Stimulated activated CD4-positive, alpha-beta T cell treated with anti-CD3 and anti-CD28 coated beads, Interleukin-12 subunit alpha, Interleukin-12 subunit beta, amount 100 ng/mL, for 48 hours (primary cell): ENCODE measurements around the gene CEACAM5.
"Not testable (repeated sequence)": the region's sequence is repeated elsewhere in the genome, so short reads cannot be mapped to it uniquely, and the experiment has no call there.

Experiments
- DNase-seq, 3 donors: peaks; one replicate each; pipeline ENCODE4 v3.0.0-alpha.2; 2020; ENCODE audit warnings: low read depth in 2 of 3, low spot score in 1 of 3

The CEACAM5 gene

DNA sequence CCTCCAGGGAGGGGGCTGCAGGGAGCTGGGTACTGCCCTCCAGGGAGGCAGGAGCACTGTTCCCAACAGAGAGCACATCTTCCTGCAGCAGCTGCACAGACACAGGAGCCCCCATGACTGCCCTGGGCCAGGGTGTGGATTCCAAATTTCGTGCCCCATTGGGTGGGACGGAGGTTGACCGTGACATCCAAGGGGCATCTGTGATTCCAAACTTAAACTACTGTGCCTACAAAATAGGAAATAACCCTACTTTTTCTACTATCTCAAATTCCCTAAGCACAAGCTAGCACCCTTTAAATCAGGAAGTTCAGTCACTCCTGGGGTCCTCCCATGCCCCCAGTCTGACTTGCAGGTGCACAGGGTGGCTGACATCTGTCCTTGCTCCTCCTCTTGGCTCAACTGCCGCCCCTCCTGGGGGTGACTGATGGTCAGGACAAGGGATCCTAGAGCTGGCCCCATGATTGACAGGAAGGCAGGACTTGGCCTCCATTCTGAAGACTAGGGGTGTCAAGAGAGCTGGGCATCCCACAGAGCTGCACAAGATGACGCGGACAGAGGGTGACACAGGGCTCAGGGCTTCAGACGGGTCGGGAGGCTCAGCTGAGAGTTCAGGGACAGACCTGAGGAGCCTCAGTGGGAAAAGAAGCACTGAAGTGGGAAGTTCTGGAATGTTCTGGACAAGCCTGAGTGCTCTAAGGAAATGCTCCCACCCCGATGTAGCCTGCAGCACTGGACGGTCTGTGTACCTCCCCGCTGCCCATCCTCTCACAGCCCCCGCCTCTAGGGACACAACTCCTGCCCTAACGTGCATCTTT, 7.8 kb upstream of the CEACAM5 start:
- DNase-seq = no peak

DNA sequence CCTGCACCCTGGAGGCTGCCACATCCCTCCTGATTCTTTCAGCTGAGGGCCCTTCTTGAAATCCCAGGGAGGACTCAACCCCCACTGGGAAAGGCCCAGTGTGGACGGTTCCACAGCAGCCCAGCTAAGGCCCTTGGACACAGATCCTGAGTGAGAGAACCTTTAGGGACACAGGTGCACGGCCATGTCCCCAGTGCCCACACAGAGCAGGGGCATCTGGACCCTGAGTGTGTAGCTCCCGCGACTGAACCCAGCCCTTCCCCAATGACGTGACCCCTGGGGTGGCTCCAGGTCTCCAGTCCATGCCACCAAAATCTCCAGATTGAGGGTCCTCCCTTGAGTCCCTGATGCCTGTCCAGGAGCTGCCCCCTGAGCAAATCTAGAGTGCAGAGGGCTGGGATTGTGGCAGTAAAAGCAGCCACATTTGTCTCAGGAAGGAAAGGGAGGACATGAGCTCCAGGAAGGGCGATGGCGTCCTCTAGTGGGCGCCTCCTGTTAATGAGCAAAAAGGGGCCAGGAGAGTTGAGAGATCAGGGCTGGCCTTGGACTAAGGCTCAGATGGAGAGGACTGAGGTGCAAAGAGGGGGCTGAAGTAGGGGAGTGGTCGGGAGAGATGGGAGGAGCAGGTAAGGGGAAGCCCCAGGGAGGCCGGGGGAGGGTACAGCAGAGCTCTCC, 6.9 kb upstream of the CEACAM5 start:
- DNase-seq = no peak

DNA sequence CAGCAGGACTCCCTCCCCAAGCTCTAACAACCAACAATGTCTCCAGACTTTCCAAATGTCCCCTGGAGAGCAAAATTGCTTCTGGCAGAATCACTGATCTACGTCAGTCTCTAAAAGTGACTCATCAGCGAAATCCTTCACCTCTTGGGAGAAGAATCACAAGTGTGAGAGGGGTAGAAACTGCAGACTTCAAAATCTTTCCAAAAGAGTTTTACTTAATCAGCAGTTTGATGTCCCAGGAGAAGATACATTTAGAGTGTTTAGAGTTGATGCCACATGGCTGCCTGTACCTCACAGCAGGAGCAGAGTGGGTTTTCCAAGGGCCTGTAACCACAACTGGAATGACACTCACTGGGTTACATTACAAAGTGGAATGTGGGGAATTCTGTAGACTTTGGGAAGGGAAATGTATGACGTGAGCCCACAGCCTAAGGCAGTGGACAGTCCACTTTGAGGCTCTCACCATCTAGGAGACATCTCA, 6.2 kb upstream of the CEACAM5 start:
- DNase-seq = no peak

DNA sequence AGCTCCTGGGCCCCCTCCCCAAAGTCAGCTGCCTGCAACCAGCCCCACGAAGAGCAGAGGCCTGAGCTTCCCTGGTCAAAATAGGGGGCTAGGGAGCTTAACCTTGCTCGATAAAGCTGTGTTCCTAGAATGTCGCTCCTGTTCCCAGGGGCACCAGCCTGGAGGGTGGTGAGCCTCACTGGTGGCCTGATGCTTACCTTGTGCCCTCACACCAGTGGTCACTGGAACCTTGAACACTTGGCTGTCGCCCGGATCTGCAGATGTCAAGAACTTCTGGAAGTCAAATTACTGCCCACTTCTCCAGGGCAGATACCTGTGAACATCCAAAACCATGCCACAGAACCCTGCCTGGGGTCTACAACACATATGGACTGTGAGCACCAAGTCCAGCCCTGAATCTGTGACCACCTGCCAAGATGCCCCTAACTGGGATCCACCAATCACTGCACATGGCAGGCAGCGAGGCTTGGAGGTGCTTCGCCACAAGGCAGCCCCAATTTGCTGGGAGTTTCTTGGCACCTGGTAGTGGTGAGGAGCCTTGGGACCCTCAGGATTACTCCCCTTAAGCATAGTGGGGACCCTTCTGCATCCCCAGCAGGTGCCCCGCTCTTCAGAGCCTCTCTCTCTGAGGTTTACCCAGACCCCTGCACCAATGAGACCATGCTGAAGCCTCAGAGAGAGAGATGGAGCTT, 4.7 kb upstream of the CEACAM5 start:
- no peak for DNase-seq

DNA sequence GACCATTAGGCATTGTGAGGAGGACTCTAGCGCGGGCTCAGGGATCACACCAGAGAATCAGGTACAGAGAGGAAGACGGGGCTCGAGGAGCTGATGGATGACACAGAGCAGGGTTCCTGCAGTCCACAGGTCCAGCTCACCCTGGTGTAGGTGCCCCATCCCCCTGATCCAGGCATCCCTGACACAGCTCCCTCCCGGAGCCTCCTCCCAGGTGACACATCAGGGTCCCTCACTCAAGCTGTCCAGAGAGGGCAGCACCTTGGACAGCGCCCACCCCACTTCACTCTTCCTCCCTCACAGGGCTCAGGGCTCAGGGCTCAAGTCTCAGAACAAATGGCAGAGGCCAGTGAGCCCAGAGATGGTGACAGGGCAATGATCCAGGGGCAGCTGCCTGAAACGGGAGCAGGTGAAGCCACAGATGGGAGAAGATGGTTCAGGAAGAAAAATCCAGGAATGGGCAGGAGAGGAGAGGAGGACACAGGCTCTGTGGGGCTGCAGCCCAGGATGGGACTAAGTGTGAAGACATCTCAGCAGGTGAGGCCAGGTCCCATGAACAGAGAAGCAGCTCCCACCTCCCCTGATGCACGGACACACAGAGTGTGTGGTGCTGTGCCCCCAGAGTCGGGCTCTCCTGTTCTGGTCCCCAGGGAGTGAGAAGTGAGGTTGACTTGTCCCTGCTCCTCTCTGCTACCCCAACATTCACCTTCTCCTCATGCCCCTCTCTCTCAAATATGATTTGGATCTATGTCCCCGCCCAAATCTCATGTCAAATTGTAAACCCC, 2.8 kb upstream of the CEACAM5 start:
- peak in 2 of 3 donors; percentile 19 to 20 for DNase-seq

DNA sequence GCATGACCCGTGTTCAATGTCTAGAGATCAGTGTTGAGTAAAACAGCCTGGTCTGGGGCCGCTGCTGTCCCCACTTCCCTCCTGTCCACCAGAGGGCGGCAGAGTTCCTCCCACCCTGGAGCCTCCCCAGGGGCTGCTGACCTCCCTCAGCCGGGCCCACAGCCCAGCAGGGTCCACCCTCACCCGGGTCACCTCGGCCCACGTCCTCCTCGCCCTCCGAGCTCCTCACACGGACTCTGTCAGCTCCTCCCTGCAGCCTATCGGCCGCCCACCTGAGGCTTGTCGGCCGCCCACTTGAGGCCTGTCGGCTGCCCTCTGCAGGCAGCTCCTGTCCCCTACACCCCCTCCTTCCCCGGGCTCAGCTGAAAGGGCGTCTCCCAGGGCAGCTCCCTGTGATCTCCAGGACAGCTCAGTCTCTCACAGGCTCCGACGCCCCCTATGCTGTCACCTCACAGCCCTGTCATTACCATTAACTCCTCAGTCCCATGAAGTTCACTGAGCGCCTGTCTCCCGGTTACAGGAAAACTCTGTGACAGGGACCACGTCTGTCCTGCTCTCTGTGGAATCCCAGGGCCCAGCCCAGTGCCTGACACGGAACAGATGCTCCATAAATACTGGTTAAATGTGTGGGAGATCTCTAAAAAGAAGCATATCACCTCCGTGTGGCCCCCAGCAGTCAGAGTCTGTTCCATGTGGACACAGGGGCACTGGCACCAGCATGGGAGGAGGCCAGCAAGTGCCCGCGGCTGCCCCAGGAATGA, 1.5 kb upstream of the CEACAM5 start:
- DNase-seq = peak; percentile 47 to 71 (median 65)

DNA sequence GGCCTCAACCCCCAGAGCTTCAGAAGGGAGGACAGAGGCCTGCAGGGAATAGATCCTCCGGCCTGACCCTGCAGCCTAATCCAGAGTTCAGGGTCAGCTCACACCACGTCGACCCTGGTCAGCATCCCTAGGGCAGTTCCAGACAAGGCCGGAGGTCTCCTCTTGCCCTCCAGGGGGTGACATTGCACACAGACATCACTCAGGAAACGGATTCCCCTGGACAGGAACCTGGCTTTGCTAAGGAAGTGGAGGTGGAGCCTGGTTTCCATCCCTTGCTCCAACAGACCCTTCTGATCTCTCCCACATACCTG, 969 bp upstream of the CEACAM5 start:
- DNase-seq = no peak

DNA sequence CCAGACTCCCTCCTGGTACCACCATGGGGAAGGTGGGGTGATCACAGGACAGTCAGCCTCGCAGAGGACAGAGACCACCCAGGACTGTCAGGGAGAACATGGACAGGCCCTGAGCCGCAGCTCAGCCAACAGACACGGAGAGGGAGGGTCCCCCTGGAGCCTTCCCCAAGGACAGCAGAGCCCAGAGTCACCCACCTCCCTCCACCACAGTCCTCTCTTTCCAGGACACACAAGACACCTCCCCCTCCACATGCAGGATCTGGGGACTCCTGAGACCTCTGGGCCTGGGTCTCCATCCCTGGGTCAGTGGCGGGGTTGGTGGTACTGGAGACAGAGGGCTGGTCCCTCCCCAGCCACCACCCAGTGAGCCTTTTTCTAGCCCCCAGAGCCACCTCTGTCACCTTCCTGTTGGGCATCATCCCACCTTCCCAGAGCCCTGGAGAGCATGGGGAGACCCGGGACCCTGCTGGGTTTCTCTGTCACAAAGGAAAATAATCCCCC, 505 bp upstream of the CEACAM5 start:
- DNase-seq = no peak

DNA sequence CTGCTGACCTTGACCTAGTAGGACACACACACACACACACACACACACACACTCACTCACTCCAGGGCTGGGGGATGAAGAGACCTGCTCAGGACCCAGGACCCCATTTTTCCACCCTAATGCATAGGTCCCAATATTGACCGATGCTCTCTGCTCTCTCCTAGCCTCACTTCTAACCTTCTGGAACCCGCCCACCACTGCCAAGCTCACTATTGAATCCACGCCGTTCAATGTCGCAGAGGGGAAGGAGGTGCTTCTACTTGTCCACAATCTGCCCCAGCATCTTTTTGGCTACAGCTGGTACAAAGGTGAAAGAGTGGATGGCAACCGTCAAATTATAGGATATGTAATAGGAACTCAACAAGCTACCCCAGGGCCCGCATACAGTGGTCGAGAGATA, 1.1 kb downstream of the CEACAM5 start:
- not testable (repeated sequence) for DNase-seq

DNA sequence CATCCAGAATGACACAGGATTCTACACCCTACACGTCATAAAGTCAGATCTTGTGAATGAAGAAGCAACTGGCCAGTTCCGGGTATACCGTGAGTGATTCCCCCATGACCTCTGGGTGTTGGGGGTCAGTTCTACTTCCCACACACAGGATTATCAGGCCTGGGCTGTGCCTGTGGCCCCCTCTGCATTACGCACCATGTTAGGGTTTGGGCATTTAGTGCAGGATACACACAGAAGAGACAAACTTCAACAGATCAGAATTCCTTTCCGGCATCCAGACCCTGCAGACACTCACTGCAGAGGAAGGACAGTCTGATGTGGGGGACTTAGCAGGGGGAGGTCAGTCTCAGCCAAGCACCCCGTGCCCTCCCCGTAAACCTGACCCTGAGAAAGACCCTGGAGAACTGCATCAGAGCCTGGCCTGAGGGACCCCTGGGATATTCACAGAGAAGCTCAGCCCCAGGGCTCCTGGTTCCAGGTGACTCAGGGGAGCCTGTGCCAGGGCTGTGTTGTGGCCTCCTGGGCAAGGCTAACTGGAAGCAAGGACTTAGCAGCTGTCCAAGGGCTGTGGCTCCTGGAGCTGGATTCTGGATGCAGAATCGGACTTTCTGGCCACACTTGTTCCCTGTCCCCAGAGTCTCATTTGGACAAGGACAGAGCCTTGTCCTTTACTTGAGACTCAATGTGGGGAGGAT, 1.7 kb downstream of the CEACAM5 start:
- no peak for DNase-seq

DNA sequence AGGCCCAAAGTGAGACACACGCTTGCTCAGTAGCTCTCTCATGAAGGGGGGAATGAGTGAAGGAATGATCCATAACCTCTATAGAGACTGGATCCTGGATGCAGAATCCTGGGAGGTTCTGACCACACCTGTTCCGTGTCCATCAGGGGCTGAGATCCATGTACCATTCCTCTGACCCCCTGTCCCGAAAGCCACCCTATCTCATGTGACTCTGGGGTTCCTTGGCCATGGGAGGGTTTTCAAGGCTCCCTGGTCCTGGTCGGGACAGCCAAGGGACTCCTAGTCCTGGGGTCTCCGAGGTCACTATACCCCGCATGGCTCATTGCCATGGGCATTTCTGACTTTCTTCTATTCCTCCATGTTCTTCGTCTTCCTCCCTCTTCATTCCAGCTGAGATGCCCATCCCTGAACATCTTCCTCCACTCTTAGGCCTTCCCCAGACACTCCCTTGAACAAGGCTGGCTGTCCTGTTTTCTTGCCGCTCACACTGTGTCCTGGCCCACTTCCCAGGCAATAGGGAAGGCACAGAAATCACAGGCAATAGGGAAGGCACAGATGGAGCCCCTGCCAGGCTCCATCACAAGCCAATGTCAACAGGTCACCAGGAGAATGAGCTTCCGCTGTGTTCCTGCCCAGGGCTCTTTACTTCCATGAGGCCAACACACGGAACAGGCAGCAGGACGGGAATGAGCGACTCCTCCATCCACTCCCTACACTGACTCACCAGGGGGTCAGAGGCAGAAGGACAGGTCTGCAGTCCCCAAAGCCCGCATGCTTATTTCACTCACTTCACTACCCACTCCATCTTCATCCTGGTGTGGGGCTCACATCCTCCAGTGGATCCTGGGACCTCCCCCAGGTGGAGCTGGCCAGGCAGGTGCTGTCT, 3.2 kb downstream of the CEACAM5 start:
- no peak for DNase-seq

DNA sequence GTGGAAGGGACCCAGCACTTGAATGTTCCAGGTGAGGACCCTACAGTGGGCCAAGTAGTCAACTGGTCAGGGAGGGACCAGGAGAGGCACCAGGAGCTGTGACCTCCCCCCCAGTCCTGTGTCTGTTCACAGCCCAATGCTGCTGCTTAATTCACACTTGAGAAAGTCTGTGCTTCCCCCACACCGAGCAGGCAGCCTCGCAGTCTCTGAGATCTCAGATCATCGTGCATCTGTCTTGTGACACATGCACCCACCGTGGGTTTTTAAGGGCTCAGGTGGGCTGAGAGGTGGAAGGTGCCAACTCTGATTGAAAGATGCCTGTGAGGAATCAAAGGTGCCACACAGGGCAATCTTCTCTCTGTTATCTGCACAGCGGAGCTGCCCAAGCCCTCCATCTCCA, 6.2 kb downstream of the CEACAM5 start:
- DNase-seq = no peak

DNA sequence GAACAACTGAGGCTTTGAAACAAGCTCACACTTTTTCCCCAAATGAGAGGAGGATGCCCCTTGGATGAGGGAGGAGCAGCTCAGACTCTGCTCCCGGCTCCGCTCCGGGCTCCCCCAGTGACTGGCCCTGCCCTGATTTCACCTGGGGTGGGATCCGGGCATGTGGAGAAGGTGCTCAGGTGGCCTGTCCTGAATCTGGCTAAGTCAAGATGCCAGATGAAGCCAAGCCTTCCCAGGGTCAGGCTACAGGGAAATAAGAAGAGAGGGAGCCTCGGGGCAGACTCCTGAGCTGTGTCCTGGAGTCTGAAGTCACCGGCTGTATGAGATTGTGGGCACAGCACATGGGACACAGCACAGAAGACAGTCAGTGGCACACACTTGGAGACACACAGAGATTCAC, 10.3 kb downstream of the CEACAM5 start:
- DNase-seq = no peak

DNA sequence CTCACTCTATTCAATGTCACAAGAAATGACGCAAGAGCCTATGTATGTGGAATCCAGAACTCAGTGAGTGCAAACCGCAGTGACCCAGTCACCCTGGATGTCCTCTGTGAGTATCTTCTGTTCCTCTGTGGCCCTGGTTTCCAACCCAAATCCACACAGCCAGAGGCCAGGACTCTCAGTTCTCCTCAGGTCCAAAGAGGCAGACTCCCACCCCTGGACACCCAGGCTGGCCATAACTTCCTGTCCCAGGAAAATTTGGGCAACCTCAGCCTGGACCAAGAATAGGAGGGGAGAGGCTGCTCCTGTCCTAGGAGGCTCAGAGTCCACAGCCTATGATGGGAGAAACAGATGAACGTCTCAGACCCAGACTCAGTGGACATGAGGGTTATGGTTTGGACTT, 11.7 kb downstream of the CEACAM5 start:
- DNase-seq = no peak

DNA sequence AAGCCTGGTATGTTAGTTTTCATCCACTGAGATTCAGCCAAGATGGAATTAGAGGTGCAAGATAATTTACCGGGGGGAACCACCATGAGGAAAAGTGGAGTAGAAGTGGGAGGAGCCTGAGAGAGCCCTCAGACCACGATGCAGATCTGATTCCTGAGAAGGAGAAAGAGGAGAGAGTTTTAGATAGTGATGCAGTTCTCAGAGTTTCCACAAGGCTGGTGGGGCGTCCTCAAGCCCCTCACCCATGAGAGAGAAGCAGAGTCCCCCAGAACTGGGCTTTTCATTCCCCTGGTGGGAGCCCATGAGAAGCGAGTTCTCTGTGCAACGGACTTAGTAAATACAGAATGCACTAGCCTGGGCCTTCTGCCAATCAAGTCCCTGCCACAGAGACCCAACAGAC, 18.1 kb downstream of the CEACAM5 start:
- DNase-seq = no peak

DNA sequence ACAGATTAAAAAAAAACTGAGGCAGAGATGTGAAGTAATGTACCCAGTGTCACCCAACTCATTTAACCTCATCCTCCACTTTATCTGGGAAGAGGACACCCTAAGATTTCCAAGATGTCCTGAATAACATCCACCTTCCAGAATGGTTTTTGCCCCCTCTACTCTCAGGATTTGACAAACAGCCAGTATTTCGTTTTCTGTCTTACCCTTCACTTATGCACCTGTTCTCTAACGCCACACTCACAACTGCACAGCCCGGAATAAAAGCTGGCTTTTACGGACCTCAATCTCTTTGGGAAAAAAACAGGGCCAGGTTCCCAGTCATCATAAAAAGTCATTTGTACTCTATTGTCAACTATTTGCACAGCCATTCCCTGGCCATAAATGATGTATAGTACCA, 25.7 kb downstream of the CEACAM5 start:
- no peak for DNase-seq

DNA sequence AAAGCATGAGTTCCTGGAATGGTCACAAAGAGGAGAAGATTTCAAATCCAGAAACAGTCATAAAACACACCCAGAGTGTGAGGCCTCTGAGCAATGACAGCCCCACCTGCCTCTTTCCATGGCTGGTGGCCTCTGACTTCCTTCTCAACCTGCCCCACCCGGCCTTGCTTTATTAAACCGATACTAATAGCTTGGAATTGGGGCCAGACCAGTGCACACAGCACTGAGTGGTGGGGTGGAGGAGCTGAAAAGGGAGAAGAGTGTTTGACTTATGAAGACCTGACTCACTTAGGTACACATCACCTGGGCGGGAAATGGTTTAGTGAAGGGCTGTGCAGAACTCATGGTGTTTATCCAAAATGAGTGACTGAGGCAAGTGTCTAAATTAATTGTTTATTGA, 26.2 kb downstream of the CEACAM5 start:
- no peak for DNase-seq

DNA sequence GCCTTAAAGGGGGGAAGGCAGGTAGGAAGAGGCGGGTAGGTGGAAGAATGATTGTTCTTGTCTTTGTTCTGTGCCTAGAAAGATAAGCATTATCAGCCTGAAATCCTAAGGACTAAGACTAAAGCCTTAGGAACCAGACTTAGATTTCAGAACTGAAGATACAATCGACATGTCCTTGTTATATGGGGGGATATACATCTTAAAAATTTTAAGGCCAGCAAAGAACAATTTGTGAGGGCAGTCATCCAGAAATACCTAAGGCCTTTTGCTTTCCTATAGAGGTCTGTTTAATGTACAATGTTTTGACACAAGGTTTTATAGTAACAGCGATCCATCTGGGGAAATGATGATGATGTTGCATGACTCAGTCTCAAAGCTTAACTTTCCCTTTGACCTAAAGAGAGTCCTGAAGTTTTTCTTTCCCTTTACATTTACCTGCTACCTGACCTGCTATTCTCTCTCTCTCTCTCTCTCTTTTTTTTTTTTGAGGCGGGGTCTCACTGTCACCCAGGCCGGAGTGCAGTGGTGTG, 26.7 kb downstream of the CEACAM5 start:
- DNase-seq = no peak

DNA sequence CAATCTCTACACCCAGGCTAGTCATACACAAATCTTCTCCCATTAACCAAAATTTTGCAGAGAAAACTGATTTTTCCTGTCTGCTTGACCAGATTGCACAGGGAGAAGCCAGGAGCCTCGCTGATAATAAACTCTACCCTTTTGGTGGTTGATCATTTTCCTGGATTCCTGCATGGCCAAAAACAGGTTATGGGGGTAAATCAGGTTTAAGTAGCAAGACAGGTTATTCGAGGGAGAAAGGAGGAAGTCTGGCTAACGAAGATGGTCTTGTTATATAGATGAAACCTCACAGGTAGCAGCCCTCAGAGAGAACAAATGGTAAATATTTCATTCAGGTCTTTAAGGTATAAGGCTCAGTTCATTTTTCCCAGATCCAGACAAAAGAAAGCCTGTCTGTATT, 30.9 kb downstream of the CEACAM5 start:
- DNase-seq = no peak
